Activated naive CD8-positive, alpha-beta T cell (primary cell): ENCODE measurements around the gene CSPG4.
"Not testable (repeated sequence)": the region's sequence is repeated elsewhere in the genome, so short reads cannot be mapped to it uniquely, and the experiment has no call there.

Source experiments
- H3K27ac Mint-ChIP-seq: one replicate; pipeline ENCODE4 v1.8.0; 2021; ENCODE audit warnings: mixed read lengths
- H3K27me3 Mint-ChIP-seq: one replicate; pipeline ENCODE4 v1.8.0; 2021; ENCODE audit warnings: mixed read lengths
- H3K36me3 Mint-ChIP-seq: one replicate; pipeline ENCODE4 v1.8.0; 2021; ENCODE audit warnings: mixed read lengths
- H3K4me1 Mint-ChIP-seq: one replicate; pipeline ENCODE4 v1.8.0; 2021; ENCODE audit warnings: low read depth, mixed read lengths
- H3K4me3 Mint-ChIP-seq: one replicate; pipeline ENCODE4 v1.8.0; 2021; ENCODE audit warnings: mild to moderate bottlenecking, mixed read lengths
- H3K9me3 Mint-ChIP-seq: one replicate; pipeline ENCODE4 v1.8.0; 2021; ENCODE audit warnings: low read depth, mixed read lengths

The CSPG4 gene

GRCh38 chr15:75748882-75749281 lies 36.2 kb upstream of the CSPG4 start:
- not testable (repeated sequence) for H3K4me1 Mint-ChIP-seq, H3K27ac Mint-ChIP-seq, H3K36me3 Mint-ChIP-seq, H3K9me3 Mint-ChIP-seq, H3K27me3 Mint-ChIP-seq
- H3K4me3 Mint-ChIP-seq, result peak overlapping the region; percentile 12

- H3K36me3 Mint-ChIP-seq, H3K27ac Mint-ChIP-seq, H3K4me1 Mint-ChIP-seq, H3K9me3 Mint-ChIP-seq, H3K4me3 Mint-ChIP-seq, H3K27me3 Mint-ChIP-seq: not testable (repeated sequence)
Observed at GRCh38 chr15:75747121-75747520, 34.5 kb upstream of the CSPG4 start.

GRCh38 chr15:75745305-75745704 lies 32.7 kb upstream of the CSPG4 start:
- peaks cover 6% of the 10 kb centered on the region for H3K4me1 Mint-ChIP-seq
- no peaks in the 10 kb centered on the region for H3K36me3 Mint-ChIP-seq
- peaks cover 4% of the 10 kb centered on the region for H3K27me3 Mint-ChIP-seq
- H3K27ac Mint-ChIP-seq, result no peak overlapping the region
- H3K9me3 Mint-ChIP-seq, result no peaks in the 10 kb centered on the region
- no peak overlapping the region for H3K4me3 Mint-ChIP-seq

GRCh38 chr15:75742346-75742745 lies 29.7 kb upstream of the CSPG4 start:
- not testable (repeated sequence) for H3K4me3 Mint-ChIP-seq, H3K27me3 Mint-ChIP-seq, H3K36me3 Mint-ChIP-seq, H3K9me3 Mint-ChIP-seq, H3K27ac Mint-ChIP-seq
- H3K4me1 Mint-ChIP-seq, result peaks cover 11% of the 10 kb centered on the region

- Mint-ChIP-seq H3K36me3 (no peaks in the 10 kb centered on the region), H3K4me3 (peak overlapping the region; percentile 77), H3K9me3 (no peaks in the 10 kb centered on the region), H3K4me1 (peaks cover 11% of the 10 kb centered on the region), H3K27ac (no peak overlapping the region), H3K27me3 (peaks cover 4% of the 10 kb centered on the region)
Observed at GRCh38 chr15:75739791-75740190, 27.1 kb upstream of the CSPG4 start.

GRCh38 chr15:75738647-75739325 lies 26.1 kb upstream of the CSPG4 start:
- H3K27ac Mint-ChIP-seq, result no peak overlapping the region
- H3K4me3 Mint-ChIP-seq, result peak overlapping the region; percentile 77
- peaks cover 11% of the 10 kb centered on the region for H3K4me1 Mint-ChIP-seq
- H3K27me3 Mint-ChIP-seq, result peaks cover 4% of the 10 kb centered on the region
- no peaks in the 10 kb centered on the region for H3K36me3 Mint-ChIP-seq
- H3K9me3 Mint-ChIP-seq, result no peaks in the 10 kb centered on the region

GRCh38 chr15:75738014-75738646 lies 25.5 kb upstream of the CSPG4 start:
- H3K4me1 Mint-ChIP-seq, result peaks cover 11% of the 10 kb centered on the region
- H3K9me3 Mint-ChIP-seq, result no peaks in the 10 kb centered on the region
- peak overlapping the region; percentile 88 for H3K4me3 Mint-ChIP-seq
- peaks cover 4% of the 10 kb centered on the region for H3K27me3 Mint-ChIP-seq
- no peak overlapping the region for H3K27ac Mint-ChIP-seq
- H3K36me3 Mint-ChIP-seq, result no peaks in the 10 kb centered on the region

GRCh38 chr15:75737116-75738013 lies 24.7 kb upstream of the CSPG4 start:
- not testable (repeated sequence) for H3K27me3 Mint-ChIP-seq, H3K36me3 Mint-ChIP-seq, H3K9me3 Mint-ChIP-seq, H3K27ac Mint-ChIP-seq
- Mint-ChIP-seq H3K4me3 (peak overlapping the region; percentile 88), H3K4me1 (peaks cover 16% of the 10 kb centered on the region)

GRCh38 chr15:75736256-75736655 lies 23.6 kb upstream of the CSPG4 start:
- no peaks in the 10 kb centered on the region for H3K9me3 Mint-ChIP-seq
- H3K27ac Mint-ChIP-seq, result no peak overlapping the region
- H3K27me3 Mint-ChIP-seq, result peaks cover 2% of the 10 kb centered on the region
- peaks cover 22% of the 10 kb centered on the region for H3K4me1 Mint-ChIP-seq
- H3K36me3 Mint-ChIP-seq, result no peaks in the 10 kb centered on the region
- no peak overlapping the region for H3K4me3 Mint-ChIP-seq

- peaks cover 22% of the 10 kb centered on the region for H3K4me1 Mint-ChIP-seq
- H3K9me3 Mint-ChIP-seq, H3K27ac Mint-ChIP-seq, H3K36me3 Mint-ChIP-seq, H3K27me3 Mint-ChIP-seq, H3K4me3 Mint-ChIP-seq: not testable (repeated sequence)
Observed at GRCh38 chr15:75734861-75735760, 22.5 kb upstream of the CSPG4 start.

- Mint-ChIP-seq H3K27ac (no peak overlapping the region), H3K27me3 (peaks cover 2% of the 10 kb centered on the region), H3K9me3 (no peaks in the 10 kb centered on the region), H3K4me1 (peaks cover 16% of the 10 kb centered on the region), H3K36me3 (no peaks in the 10 kb centered on the region), H3K4me3 (no peak overlapping the region)
Observed at GRCh38 chr15:75733761-75734651, 21.4 kb upstream of the CSPG4 start.

- Mint-ChIP-seq H3K27ac (no peak overlapping the region), H3K27me3 (peaks cover 2% of the 10 kb centered on the region), H3K9me3 (no peaks in the 10 kb centered on the region), H3K36me3 (no peaks in the 10 kb centered on the region), H3K4me3 (no peak overlapping the region), H3K4me1 (peaks cover 14% of the 10 kb centered on the region)
Observed at GRCh38 chr15:75732809-75733451, 20.3 kb upstream of the CSPG4 start.

GRCh38 chr15:75732177-75732808 lies 19.6 kb upstream of the CSPG4 start:
- Mint-ChIP-seq H3K27ac (no peak overlapping the region), H3K9me3 (no peaks in the 10 kb centered on the region), H3K36me3 (no peaks in the 10 kb centered on the region), H3K4me1 (peaks cover 11% of the 10 kb centered on the region), H3K27me3 (peaks cover 2% of the 10 kb centered on the region), H3K4me3 (no peak overlapping the region)
